Small intestine (tissue), 7 donors: ENCODE measurements around the gene SYCE1. TPM values are rescaled to one million over a fixed set of nuclear protein-coding genes. Genes with fewer than 3 reads are reported as not detected.

Source experiments
- DNase-seq, 2 donors: peaks; one replicate each; pipeline versions ENCODE4 v3.0.0 to v3.0.0-alpha.2; 2013
- FAIRE-seq: peaks from 2 replicates; lab custom pipeline; 2012; peaks lifted over from hg19 to GRCh38; lab: Jason Lieb, UNC
- H3K27ac ChIP-seq, 3 donors: one replicate each; pipeline ENCODE4 v1.5.1; 2013; ENCODE audit warnings: low read length in 2 of 3, mild to moderate bottlenecking in 2 of 3, control low read depth in 1 of 3, inconsistent platforms in 1 of 3, low read depth in 1 of 3, moderate library complexity in 1 of 3
- H3K27me3 ChIP-seq, 3 donors: one replicate each; pipeline ENCODE4 v1.6.1; 2013; ENCODE audit warnings: low read length in 3 of 3, inconsistent platforms in 1 of 3; ENCODE audit not compliant: control insufficient read depth in 3 of 3, insufficient read depth in 3 of 3
- H3K36me3 ChIP-seq, 3 donors: one replicate each; pipeline ENCODE4 v1.6.1; 2013; ENCODE audit warnings: low read length in 3 of 3, inconsistent platforms in 1 of 3, low read depth in 1 of 3, mild to moderate bottlenecking in 1 of 3, moderate library complexity in 1 of 3; ENCODE audit not compliant: control insufficient read depth in 3 of 3, insufficient read depth in 2 of 3
- H3K4me1 ChIP-seq, 3 donors: one replicate each; pipeline ENCODE4 v1.6.1; 2013; ENCODE audit warnings: low read length in 2 of 3, inconsistent platforms in 1 of 3, low read depth in 1 of 3, mild to moderate bottlenecking in 1 of 3, moderate library complexity in 1 of 3; ENCODE audit not compliant: control insufficient read depth in 3 of 3, insufficient read depth in 2 of 3
- H3K4me3 ChIP-seq, 3 donors: one replicate each; pipeline ENCODE4 v1.5.1; 2013; ENCODE audit warnings: low read length in 3 of 3, control low read depth in 1 of 3, inconsistent platforms in 1 of 3, low read depth in 1 of 3, mild to moderate bottlenecking in 1 of 3, moderate library complexity in 1 of 3
- H3K9me3 ChIP-seq, 2 donors: one replicate each; pipeline ENCODE4 v1.6.1; 2013; ENCODE audit warnings: low read depth in 1 of 2, low read length in 1 of 2; ENCODE audit not compliant: control insufficient read depth in 2 of 2, insufficient read depth in 1 of 2
- WGBS, 3 donors: extraction: QIAGEN DNeasy Blood & Tissue Kit; methylation state at CpG; one replicate each; pipeline ENCODE4 v1.1.7; 2013; 5-methylcytosine and 5-hydroxymethylcytosine counted together
- polyA plus RNA-seq, 4 donors: library from polyadenylated mRNA; stranded (reverse) in 3 of 4; unstranded in 1 of 4; fragments of 200-250 nt in 3 of 4; fragments of 120-200 nt in 1 of 4; gene quantifications; one replicate each; pipeline versions ENCODE4 v1.2.1 to v1.2.3, GENCODE V29; 2013
- donor health status: healthy with polysubstance abuse.
- donor health status: control.
- donor health status: control.
- donor health status: Bipolar disorder and iron deficiency.
- donor health status: healthy.

The SYCE1 gene
- polyA plus RNA-seq, 4 donors: 0.09 to 0.24 TPM; not detected in 2

DNA sequence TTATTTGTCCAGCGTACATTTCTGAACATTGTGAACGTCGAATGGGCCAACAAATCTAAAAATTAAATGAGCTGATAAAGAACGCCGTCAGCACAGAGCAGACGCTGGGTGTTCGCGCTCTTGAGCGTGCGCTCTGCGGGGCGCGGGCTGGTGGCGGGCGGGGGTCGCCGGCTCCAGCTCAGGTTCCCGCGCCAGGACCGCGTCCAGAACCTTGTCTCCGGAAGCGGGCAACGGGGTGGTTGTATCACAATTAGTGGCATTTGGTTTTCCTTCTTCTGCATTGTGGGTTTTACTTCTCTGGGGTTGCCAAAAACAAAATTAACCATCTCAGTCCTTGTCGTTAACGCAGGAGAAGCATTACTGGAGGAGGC, 35.8 kb downstream of the SYCE1 start:
- no peak overlapping the region for H3K4me3 ChIP-seq
- peaks cover 9 to 16% (median 12%) of the 10 kb centered on the region in 3 donors for H3K27me3 ChIP-seq
- no peaks in the 10 kb centered on the region for H3K9me3 ChIP-seq
- H3K36me3 ChIP-seq: no peaks in the 10 kb centered on the region
- FAIRE-seq (no peak), DNase-seq (no peak)
- no peak overlapping the region for H3K27ac ChIP-seq
- H3K4me1 ChIP-seq: no peaks in the 10 kb centered on the region
- 17 to 34% (median 29%) methylated on average over 26 of the region's 26 CpGs for WGBS, 3 donors

DNA sequence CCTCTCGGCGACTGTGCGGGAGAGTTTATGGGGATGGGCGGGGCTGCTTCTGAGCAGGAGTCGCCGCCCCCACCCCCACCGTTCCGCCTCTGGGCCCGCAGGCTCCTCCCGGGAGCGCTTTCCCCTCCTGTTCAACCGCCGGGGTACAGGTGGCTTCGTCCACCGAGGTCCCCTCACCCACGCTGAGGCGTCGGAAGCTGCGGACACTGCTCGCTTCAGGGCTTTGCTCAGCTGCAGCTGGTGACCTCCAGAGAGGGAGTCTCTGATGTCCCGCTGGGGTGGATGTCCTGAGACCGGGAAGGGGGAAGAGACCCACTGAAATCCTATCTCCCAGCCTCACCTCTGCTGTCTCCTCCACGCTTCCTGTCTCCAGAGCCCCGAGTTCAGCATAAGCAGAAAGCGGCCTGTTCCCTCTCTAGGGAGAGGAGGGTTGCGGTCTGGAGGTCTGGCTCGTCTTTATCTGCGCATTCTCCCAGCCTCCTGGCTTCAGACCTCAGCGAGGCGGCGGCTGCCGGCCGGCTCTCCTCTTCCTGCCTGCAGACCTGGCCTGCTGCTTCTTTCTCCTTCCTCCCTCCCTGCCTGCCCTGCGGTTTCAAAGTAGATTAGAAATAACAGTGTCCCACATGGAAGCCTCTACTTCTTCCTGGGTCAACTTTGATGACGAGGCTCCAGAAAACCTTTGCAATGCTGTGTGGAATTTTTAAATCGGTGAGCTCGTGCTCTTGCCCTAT, 36.4 kb downstream of the SYCE1 start:
- 9 to 13% (median 12%) methylated on average over 31 to 37 of the region's 37 CpGs for WGBS, 3 donors

DNA sequence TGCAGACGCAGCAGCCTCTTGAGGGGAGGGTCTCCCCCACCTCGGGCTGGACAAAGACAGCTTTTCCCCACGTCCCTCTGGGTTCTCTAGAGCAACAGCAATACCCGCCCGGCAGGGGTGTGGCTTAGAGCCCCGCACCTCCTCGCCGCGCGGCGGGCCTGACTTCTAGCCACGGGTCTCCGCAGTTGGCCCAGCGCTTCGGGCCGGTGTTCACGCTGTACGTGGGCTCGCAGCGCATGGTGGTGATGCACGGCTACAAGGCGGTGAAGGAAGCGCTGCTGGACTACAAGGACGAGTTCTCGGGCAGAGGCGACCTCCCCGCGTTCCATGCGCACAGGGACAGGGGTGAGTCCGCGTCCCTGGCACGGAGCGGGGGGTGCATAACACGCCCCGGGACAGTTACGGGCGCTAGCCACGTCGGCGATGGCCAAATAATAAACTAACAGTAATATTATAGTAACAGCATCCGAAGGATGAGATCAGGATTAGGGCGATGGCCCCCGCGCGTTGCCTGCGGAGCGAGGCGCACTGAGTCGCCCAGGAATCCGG, 37.0 kb downstream of the SYCE1 start:
- 7 to 17% (median 10%) methylated on average over 49 to 50 of the region's 50 CpGs for WGBS, 3 donors

More for the DNA sequence above, 36.4 kb downstream of the SYCE1 start:
- Histone ChIP-seq H3K4me1 (no peaks in the 10 kb centered on the region), H3K36me3 (no peaks in the 10 kb centered on the region), H3K4me3 (no peak overlapping the region), H3K27me3 (peaks cover 9 to 16% (median 12%) of the 10 kb centered on the region in 3 donors), H3K9me3 (no peaks in the 10 kb centered on the region), H3K27ac (no peak overlapping the region)
- FAIRE-seq: no peak
- peak in 1 of 2 donors; percentile 2 for DNase-seq

DNA sequence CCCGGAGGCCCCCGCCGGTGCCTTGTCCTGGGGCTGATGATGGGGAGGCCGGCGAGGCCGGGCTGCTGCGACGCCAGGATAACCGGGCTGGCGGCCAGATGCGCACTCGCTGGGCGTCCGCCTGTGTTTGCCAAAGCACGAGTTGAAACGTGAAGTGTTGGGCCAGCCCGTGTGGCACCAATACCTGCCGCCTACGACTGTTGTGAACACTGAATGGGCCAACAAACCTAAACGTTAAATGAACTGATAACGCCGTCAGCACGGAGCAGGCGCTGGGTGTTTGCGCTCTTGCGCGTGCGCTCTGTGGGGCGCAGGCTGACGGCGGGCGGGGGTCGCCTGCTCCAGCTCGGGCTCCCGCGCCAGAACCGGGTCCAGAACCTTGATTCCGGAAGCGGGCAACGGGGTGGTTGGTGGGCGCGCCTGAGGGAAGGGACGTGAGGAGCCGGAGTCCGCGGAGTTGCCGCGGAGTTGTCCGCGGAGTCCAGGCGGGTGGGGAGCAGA, 37.6 kb downstream of the SYCE1 start:
- H3K4me1 ChIP-seq: no peaks in the 10 kb centered on the region
- H3K27ac ChIP-seq: no peak overlapping the region
- no peak for DNase-seq
- FAIRE-seq: no peak
- whole genome bisulfite sequencing, 3 donors: 12 to 26% (median 22%) methylated on average over 50 to 51 of the region's 51 CpGs
- peaks cover 11 to 16% (median 12%) of the 10 kb centered on the region in 3 donors for H3K27me3 ChIP-seq
- no peak overlapping the region for H3K4me3 ChIP-seq
- no peaks in the 10 kb centered on the region for H3K36me3 ChIP-seq
- peaks cover 0 to 5% of the 10 kb centered on the region in 2 donors for H3K9me3 ChIP-seq

More for the DNA sequence above, 37.0 kb downstream of the SYCE1 start:
- H3K27me3 ChIP-seq: peaks cover 11 to 16% (median 12%) of the 10 kb centered on the region in 3 donors
- H3K9me3 ChIP-seq: peaks cover 0 to 5% of the 10 kb centered on the region in 2 donors
- H3K36me3 ChIP-seq: no peaks in the 10 kb centered on the region
- H3K27ac ChIP-seq: no peak overlapping the region
- peak in 1 of 2 donors; percentile 2 for DNase-seq
- no peaks in the 10 kb centered on the region for H3K4me1 ChIP-seq
- FAIRE-seq: no peak
- no peak overlapping the region for H3K4me3 ChIP-seq

DNA sequence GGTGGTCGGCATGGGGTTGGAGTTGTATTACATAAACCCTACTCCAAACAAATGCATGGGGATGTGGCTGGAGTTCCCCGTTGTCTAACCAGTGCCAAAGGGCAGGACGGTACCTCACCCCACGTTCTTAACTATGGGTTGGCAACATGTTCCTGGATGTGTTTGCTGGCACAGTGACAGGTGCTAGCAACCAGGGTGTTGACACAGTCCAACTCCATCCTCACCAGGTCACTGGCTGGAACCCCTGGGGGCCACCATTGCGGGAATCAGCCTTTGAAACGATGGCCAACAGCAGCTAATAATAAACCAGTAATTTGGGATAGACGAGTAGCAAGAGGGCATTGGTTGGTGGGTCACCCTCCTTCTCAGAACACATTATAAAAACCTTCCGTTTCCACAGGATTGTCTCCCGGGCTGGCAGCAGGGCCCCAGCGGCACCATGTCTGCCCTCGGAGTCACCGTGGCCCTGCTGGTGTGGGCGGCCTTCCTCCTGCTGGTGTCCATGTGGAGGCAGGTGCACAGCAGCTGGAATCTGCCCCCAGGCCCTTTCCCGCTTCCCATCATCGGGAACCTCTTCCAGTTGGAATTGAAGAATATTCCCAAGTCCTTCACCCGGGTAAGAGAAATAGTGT, 38.3 kb downstream of the SYCE1 start, which contains the start of gene CYP2E1:
TSS of gene CYP2E1 (plus strand) at position 407 of the 632 bp plus-strand sequence. CDS start at position 440, 33 bp downstream.
- Histone ChIP-seq H3K27me3 (peaks cover 11 to 16% (median 12%) of the 10 kb centered on the region in 3 donors), H3K27ac (no peak within 1 kb of the TSS), H3K36me3 (no peaks in the 10 kb centered on the region), H3K9me3 (peaks cover 0 to 5% of the 10 kb centered on the region in 2 donors), H3K4me3 (no peak within 1 kb of the TSS), H3K4me1 (no peaks in the 10 kb centered on the region)
- 65 to 78% (median 69%) methylated on average over 16 of the region's 16 CpGs for WGBS, 3 donors
- DNase-seq (no peak), FAIRE-seq (no peak)

DNA sequence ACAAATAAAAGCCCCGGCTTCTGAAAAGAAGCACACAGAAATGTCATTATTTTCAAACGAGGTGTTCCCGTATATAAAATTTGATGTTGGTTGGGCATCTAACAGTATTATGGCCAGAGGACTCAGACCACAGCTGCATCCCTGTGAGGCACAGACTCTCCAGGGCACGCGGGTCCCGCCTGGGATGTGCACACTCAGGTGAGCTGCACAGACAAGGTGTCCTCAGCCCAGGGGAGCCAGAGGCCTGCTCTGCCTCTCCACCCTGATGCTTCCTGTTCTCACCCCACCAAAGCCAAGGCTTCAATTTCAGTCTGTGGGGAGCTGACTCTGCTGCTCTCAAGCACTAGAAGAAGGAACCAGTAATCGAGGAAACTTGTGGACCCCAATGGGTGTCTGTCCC, 39.9 kb downstream of the SYCE1 start:
- no peak overlapping the region for H3K4me3 ChIP-seq
- H3K9me3 ChIP-seq: peaks cover 0 to 5% of the 10 kb centered on the region in 2 donors
- peaks cover 11 to 16% (median 12%) of the 10 kb centered on the region in 3 donors for H3K27me3 ChIP-seq
- H3K4me1 ChIP-seq: no peaks in the 10 kb centered on the region
- no peaks in the 10 kb centered on the region for H3K36me3 ChIP-seq
- 87 to 92% (median 91%) methylated on average over 7 of the region's 7 CpGs for WGBS, 3 donors
- no peak overlapping the region for H3K27ac ChIP-seq
- DNase-seq (no peak), FAIRE-seq (no peak)

DNA sequence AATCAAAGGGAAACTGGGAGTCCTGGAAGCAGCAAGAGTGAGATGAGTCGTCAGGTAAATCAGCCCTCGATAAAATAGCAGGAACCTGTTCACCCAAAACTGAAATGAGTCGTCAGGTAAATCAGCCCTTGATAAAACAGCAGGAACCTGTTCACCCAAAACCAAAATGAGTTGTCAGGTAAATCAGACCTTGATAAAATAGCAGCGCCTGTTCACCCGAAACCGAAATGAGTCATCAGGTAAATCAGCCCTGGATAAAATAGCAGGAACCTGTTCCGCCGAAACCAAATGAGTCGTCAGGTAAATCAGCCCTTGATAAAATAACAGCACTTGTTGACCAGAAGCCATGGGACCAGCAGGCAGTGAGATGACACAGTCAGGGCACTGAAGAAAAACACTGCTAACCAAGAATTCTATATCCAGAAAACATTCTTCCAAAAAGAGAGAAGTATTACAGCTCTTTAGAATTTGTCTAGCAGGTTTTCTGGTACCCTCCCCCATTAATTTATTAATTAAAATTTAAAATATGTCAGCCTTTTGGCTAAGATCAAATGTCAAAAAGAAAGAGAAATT, 41.7 kb downstream of the SYCE1 start:
- Histone ChIP-seq H3K9me3 (peaks cover 0 to 7% of the 10 kb centered on the region in 2 donors), H3K4me3 (no peak overlapping the region), H3K27ac (no peak overlapping the region), H3K4me1 (peaks cover 0 to 2% (median 0%) of the 10 kb centered on the region in 3 donors), H3K36me3 (no peaks in the 10 kb centered on the region), H3K27me3 (peaks cover 9 to 12% (median 11%) of the 10 kb centered on the region in 3 donors)
- WGBS, 3 donors: 85 to 91% (median 88%) methylated on average over 9 of the region's 9 CpGs
- no peak for DNase-seq
- no peak for FAIRE-seq
